ENCODE results near the gene CENPQ.

The CENPQ gene

DNA sequence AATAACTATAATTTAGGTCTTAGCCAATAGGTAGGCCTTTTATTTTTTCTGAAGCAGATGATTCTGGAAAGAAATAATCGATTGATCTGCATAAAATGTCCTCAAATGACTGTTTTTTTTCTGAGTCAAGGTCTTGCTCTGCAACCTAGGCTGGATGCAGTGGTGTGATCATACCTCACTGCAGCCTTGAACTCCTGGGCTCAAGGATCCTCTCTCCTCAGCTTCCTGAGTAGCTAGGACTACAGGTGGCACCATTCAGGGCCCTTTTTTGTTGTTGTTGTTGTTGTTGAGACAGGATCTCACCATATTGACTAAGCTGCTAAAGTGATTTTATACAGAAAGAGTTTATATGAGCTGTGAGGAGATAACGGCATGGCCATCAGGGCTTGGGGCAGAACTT is 54.7 kb downstream of the CENPQ start:
- Histone ChIP-seq H3K4me1 (ENCODE audit: control insufficient read depth, insufficient read depth, low read length) (no peaks in the 10 kb centered on the region), H3K4me3 (ENCODE audit: insufficient read depth, low read depth, low read length) (no peak overlapping the region), H3K9me3 (ENCODE audit: control insufficient read depth, low read length) (no peaks in the 10 kb centered on the region), H3K36me3 (ENCODE audit: control insufficient read depth, insufficient read depth, low read length) (no peaks in the 10 kb centered on the region), H3K27ac (ENCODE audit: insufficient read depth, low read depth, low read length, poor library complexity, severe bottlenecking) (no peak overlapping the region), H3K27me3 (ENCODE audit: control insufficient read depth, insufficient read depth, low read length, poor library complexity, severe bottlenecking) (no peaks in the 10 kb centered on the region)
- 96% methylated on average over 2 of the region's 2 CpGs for WGBS, 2 experiments

- WGBS, 2 experiments: 91 to 100% methylated on average over 1 of the region's 1 CpG
- no peaks in the 10 kb centered on the region for H3K9me3 ChIP-seq (ENCODE audit: control insufficient read depth, low read length)
- no peaks in the 10 kb centered on the region for H3K36me3 ChIP-seq (ENCODE audit: control insufficient read depth, insufficient read depth, low read length)
- H3K4me1 ChIP-seq (ENCODE audit: control insufficient read depth, insufficient read depth, low read length): no peaks in the 10 kb centered on the region
- no peak overlapping the region for H3K27ac ChIP-seq (ENCODE audit: insufficient read depth, low read depth, low read length, poor library complexity, severe bottlenecking)
- no peaks in the 10 kb centered on the region for H3K27me3 ChIP-seq (ENCODE audit: control insufficient read depth, insufficient read depth, low read length, poor library complexity, severe bottlenecking)
- no peak overlapping the region for H3K4me3 ChIP-seq (ENCODE audit: insufficient read depth, low read depth, low read length)
These were observed 56.5 kb downstream of the CENPQ start for GRCh38 chr6:49519660-49520059.

DNA sequence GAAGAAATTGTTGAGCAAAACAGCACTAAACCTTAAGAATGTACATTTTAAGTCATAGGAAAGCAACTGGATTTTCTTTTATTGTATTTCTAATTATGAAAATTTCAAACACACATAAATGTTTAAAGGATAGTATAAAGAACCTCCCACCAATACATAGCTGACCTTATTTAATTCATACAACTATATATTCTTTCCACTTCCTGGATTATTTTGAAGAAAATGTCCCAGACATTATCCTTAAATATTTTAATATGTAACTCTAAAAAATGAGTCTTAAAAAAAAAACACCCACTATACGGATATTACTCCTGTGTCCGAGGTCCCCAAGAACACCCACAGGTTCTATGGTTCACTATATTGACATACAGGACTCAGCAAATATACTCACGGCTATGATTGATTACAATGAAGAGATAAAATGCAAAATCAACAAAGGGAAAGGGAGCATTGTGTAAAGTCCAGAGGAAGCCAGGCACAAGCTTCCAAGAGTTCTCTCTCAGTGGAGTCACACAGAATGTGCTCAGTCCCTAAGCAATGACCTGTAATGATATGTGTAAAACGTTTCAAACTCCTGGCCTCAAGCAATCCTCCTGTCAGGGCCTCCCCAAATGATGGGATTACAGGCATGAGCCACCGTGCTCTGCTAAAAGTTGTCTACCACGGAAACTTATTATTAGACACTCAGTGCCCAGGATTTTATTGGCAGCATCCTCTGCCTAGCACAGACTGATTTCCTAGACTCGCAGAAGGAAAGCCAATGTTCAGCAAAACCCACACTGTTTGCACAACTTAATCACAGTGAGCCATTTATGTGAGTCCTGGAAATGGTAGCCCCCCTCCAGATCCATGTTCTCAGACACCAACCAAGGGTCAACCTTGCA is 59.8 kb downstream of the CENPQ start:
- H3K4me1 ChIP-seq (ENCODE audit: control insufficient read depth, insufficient read depth, low read length): no peaks in the 10 kb centered on the region
- no peaks in the 10 kb centered on the region for H3K9me3 ChIP-seq (ENCODE audit: control insufficient read depth, low read length)
- no peak overlapping the region for H3K4me3 ChIP-seq (ENCODE audit: insufficient read depth, low read depth, low read length)
- 89 to 94% methylated on average over 7 of the region's 7 CpGs for WGBS, 2 experiments
- no peaks in the 10 kb centered on the region for H3K27me3 ChIP-seq (ENCODE audit: control insufficient read depth, insufficient read depth, low read length, poor library complexity, severe bottlenecking)
- H3K27ac ChIP-seq (ENCODE audit: insufficient read depth, low read depth, low read length, poor library complexity, severe bottlenecking): no peak overlapping the region
- H3K36me3 ChIP-seq (ENCODE audit: control insufficient read depth, insufficient read depth, low read length): no peaks in the 10 kb centered on the region

GRCh38 chr6:49523901-49524300 is 60.7 kb downstream of the CENPQ start:
- H3K27ac ChIP-seq (ENCODE audit: insufficient read depth, low read depth, low read length, poor library complexity, severe bottlenecking): no peak overlapping the region
- WGBS, 2 experiments: 90 to 94% methylated on average over 1 of the region's 1 CpG
- H3K9me3 ChIP-seq (ENCODE audit: control insufficient read depth, low read length): no peaks in the 10 kb centered on the region

GRCh38 chr6:49524541-49524940 is 61.4 kb downstream of the CENPQ start:
- 90% methylated on average over 7 of the region's 7 CpGs for WGBS, 2 experiments
- no peaks in the 10 kb centered on the region for H3K4me1 ChIP-seq (ENCODE audit: control insufficient read depth, insufficient read depth, low read length)
- no peaks in the 10 kb centered on the region for H3K9me3 ChIP-seq (ENCODE audit: control insufficient read depth, low read length)
- H3K27me3 ChIP-seq (ENCODE audit: control insufficient read depth, insufficient read depth, low read length, poor library complexity, severe bottlenecking): no peaks in the 10 kb centered on the region
- H3K4me3 ChIP-seq (ENCODE audit: insufficient read depth, low read depth, low read length): no peak overlapping the region
- H3K36me3 ChIP-seq (ENCODE audit: control insufficient read depth, insufficient read depth, low read length): no peaks in the 10 kb centered on the region
- no peak overlapping the region for H3K27ac ChIP-seq (ENCODE audit: insufficient read depth, low read depth, low read length, poor library complexity, severe bottlenecking)

More at GRCh38 chr6:49523901-49524300, 60.7 kb downstream of the CENPQ start:
- H3K27me3 ChIP-seq (ENCODE audit: control insufficient read depth, insufficient read depth, low read length, poor library complexity, severe bottlenecking): no peaks in the 10 kb centered on the region
- no peaks in the 10 kb centered on the region for H3K36me3 ChIP-seq (ENCODE audit: control insufficient read depth, insufficient read depth, low read length)
- no peaks in the 10 kb centered on the region for H3K4me1 ChIP-seq (ENCODE audit: control insufficient read depth, insufficient read depth, low read length)
- no peak overlapping the region for H3K4me3 ChIP-seq (ENCODE audit: insufficient read depth, low read depth, low read length)

GRCh38 chr6:49526598-49526997 is 63.4 kb downstream of the CENPQ start:
- H3K9me3 ChIP-seq (ENCODE audit: control insufficient read depth, low read length): no peaks in the 10 kb centered on the region
- H3K36me3 ChIP-seq (ENCODE audit: control insufficient read depth, insufficient read depth, low read length): no peaks in the 10 kb centered on the region
- 85 to 86% methylated on average over 12 of the region's 12 CpGs for WGBS, 2 experiments
- no peaks in the 10 kb centered on the region for H3K27me3 ChIP-seq (ENCODE audit: control insufficient read depth, insufficient read depth, low read length, poor library complexity, severe bottlenecking)
- no peak overlapping the region for H3K4me3 ChIP-seq (ENCODE audit: insufficient read depth, low read depth, low read length)
- no peak overlapping the region for H3K27ac ChIP-seq (ENCODE audit: insufficient read depth, low read depth, low read length, poor library complexity, severe bottlenecking)
- no peaks in the 10 kb centered on the region for H3K4me1 ChIP-seq (ENCODE audit: control insufficient read depth, insufficient read depth, low read length)

DNA sequence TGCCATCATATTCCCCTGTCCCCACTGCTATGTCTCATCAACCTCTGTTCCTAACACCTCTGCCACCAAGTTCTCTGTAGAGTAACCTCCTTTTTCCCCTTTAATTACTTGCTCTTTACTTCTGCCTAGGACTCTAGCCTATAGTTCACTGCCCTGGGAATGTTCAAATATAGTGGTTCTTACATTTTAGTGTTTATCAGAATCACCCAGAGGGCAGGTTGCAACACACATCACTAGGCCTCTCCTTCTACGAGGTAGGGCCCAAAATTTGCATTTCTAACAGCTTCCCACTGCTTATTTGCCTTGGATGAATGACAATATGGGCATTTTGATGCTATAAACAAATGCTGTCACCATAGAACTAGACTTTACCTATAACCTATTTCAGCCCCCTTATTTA is 64.2 kb downstream of the CENPQ start:
- Histone ChIP-seq H3K9me3 (ENCODE audit: control insufficient read depth, low read length) (no peaks in the 10 kb centered on the region), H3K4me3 (ENCODE audit: insufficient read depth, low read depth, low read length) (no peak overlapping the region), H3K27me3 (ENCODE audit: control insufficient read depth, insufficient read depth, low read length, poor library complexity, severe bottlenecking) (no peaks in the 10 kb centered on the region), H3K36me3 (ENCODE audit: control insufficient read depth, insufficient read depth, low read length) (no peaks in the 10 kb centered on the region), H3K4me1 (ENCODE audit: control insufficient read depth, insufficient read depth, low read length) (no peaks in the 10 kb centered on the region), H3K27ac (ENCODE audit: insufficient read depth, low read depth, low read length, poor library complexity, severe bottlenecking) (no peak overlapping the region)
- WGBS, 2 experiments: 81 to 86% methylated on average over 1 of the region's 1 CpG

GRCh38 chr6:49528571-49528970 is 65.4 kb downstream of the CENPQ start:
- 63 to 96% methylated on average over 2 to 3 of the region's 3 CpGs for WGBS, 2 experiments
- Histone ChIP-seq H3K27me3 (ENCODE audit: control insufficient read depth, insufficient read depth, low read length, poor library complexity, severe bottlenecking) (no peaks in the 10 kb centered on the region), H3K9me3 (ENCODE audit: control insufficient read depth, low read length) (no peaks in the 10 kb centered on the region), H3K4me3 (ENCODE audit: insufficient read depth, low read depth, low read length) (no peak overlapping the region), H3K36me3 (ENCODE audit: control insufficient read depth, insufficient read depth, low read length) (no peaks in the 10 kb centered on the region), H3K27ac (ENCODE audit: insufficient read depth, low read depth, low read length, poor library complexity, severe bottlenecking) (no peak overlapping the region), H3K4me1 (ENCODE audit: control insufficient read depth, insufficient read depth, low read length) (no peaks in the 10 kb centered on the region)

GRCh38 chr6:49530141-49530776 is 67.1 kb downstream of the CENPQ start:
- Histone ChIP-seq H3K4me1 (ENCODE audit: control insufficient read depth, insufficient read depth, low read length) (no peaks in the 10 kb centered on the region), H3K4me3 (ENCODE audit: insufficient read depth, low read depth, low read length) (no peak overlapping the region), H3K9me3 (ENCODE audit: control insufficient read depth, low read length) (no peaks in the 10 kb centered on the region), H3K27ac (ENCODE audit: insufficient read depth, low read depth, low read length, poor library complexity, severe bottlenecking) (no peak overlapping the region), H3K27me3 (ENCODE audit: control insufficient read depth, insufficient read depth, low read length, poor library complexity, severe bottlenecking) (no peaks in the 10 kb centered on the region), H3K36me3 (ENCODE audit: control insufficient read depth, insufficient read depth, low read length) (no peaks in the 10 kb centered on the region)
- 80% methylated on average over 1 of the region's 2 CpGs; no CpG with 5 or more reads in 1 of the 2 experiments for WGBS, 2 experiments

DNA sequence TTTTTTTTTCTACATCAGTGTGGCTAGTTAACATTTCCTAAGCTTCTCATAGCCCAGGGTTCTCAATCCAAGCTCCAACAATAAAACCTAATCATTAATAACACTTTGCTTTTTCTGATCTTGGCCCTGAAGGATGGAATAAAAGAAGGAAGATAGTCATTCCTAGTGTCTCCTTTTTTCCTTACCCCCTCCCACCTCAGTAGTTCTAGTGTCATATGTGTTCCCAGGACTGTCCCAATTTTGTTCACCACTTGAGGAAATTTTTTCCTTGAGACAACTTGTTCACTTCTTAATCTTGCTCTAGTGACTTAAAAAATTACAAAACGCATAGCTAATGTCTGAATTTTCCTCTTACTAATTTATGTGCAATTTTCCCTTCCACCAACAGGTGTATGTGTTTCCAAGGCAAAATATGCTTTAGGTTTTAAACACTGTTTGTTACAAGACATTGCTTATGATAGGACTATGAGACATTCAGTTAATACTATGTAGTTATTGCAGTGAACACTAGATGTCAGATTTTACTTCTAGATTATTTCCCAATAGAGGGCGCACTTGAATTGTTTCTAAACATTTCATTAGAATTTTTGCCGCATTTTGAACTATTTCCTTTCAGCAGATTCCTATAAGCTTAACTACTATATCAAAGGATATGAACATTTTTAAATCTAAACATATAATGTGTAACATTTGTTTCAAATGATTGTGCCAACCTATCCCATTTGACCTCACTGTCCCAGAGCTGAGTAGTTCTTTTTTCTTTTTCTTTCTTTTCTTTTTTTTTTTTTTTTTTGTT is 68.8 kb downstream of the CENPQ start:
- Histone ChIP-seq H3K4me1 (ENCODE audit: control insufficient read depth, insufficient read depth, low read length) (no peaks in the 10 kb centered on the region), H3K27ac (ENCODE audit: insufficient read depth, low read depth, low read length, poor library complexity, severe bottlenecking) (no peak overlapping the region), H3K36me3 (ENCODE audit: control insufficient read depth, insufficient read depth, low read length) (no peaks in the 10 kb centered on the region), H3K4me3 (ENCODE audit: insufficient read depth, low read depth, low read length) (no peak overlapping the region), H3K27me3 (ENCODE audit: control insufficient read depth, insufficient read depth, low read length, poor library complexity, severe bottlenecking) (no peaks in the 10 kb centered on the region), H3K9me3 (ENCODE audit: control insufficient read depth, low read length) (no peaks in the 10 kb centered on the region)
- WGBS, 2 experiments: 20 to 36% methylated on average over 1 to 3 of the region's 3 CpGs
